HepG2 (cell line): Measurements from ENCODE around the gene TMEM184C.

ENCODE experiments used
- POLR2AphosphoS5 ChIP-seq: IDR thresholded peaks from 2 replicates; pipeline ENCODE4 v1.6.1; 2012; ENCODE audit warnings: low read depth, low read length
- REST ChIP-seq, 2 experiments: IDR thresholded peaks; 2 replicates each; pipeline ENCODE4 v1.6.1; 2011 to 2012; ENCODE audit warnings: low read length in 2 of 2, borderline replicate concordance in 1 of 2, low read depth in 1 of 2, mild to moderate bottlenecking in 1 of 2, moderate library complexity in 1 of 2
- ZNF121 ChIP-seq: sonication (generic); formaldehyde crosslinking; IDR thresholded peaks from 2 replicates; pipeline ENCODE4 v1.5.0; 2020; ENCODE audit warnings: mild to moderate bottlenecking, missing genetic modification reagents

- TF ChIP-seq POLR2AphosphoS5 (no peak), REST (IDR thresholded peaks at IDR 0.05; ENCODE audit: borderline replicate concordance in 1 of 2, low read depth in 1 of 2, low read length in 2 of 2) (no peak), ZNF121 (CRISPR knock-in tag) (no peak)
Measured at GRCh38 chr4:147639388-147639787, 22.2 kb downstream of the TMEM184C start.
